Measurements from ENCODE around the gene ERICH2. TPM values are rescaled to one million over a fixed set of nuclear protein-coding genes. Genes with fewer than 3 reads are reported as not detected.

ERICH2 gene
- total RNA-seq, 1 experiment from 2014 or later = 1.1 TPM

DNA sequence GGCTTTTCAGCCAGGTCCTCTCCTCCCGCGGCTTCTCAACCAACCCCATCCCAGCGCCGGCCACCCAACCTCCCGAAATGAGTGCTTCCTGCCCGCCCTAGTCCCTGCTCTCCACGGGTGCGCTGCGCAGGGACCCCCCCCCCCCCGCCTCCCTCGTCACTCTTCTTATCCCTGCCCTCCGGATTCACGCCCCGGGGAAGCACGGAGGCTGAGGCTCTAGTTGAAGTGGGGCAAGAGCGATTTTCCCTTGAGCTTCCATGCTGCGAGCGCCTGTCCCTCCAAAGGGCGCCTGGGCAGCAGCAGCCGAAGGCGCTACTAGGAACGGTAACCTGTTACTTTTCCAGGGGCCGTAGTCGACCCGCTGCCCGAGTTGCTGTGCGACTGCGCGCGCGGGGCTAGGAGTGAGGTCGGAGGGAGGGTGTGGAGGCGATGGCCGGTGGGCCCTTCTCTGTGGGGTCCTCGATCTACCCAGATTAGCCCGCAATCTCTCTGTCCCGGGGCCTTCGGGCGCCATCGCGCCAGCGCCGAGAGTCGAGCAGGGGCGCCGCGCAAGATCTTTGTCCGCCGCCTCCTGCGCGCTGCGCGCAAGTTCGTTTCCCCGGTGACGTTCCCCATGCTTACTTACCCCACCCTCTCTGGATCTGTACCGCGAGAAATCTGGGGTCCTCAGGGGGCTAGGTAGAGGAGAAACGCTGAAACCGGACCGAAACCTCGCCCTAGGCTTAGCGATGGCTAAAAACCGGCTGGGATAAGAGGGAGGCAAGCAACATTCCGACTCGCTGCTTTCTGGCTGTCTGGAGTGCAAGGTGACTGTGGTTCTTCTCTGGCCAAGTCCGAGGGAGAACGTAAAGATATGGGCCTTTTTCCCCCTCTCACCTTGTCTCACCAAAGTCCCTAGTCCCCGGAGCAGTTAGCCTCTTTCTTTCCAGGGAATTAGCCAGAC, 47.2 kb downstream of the ERICH2 start:
- DNase-seq (ENCODE audit: low spot score) = no peak

DNA sequence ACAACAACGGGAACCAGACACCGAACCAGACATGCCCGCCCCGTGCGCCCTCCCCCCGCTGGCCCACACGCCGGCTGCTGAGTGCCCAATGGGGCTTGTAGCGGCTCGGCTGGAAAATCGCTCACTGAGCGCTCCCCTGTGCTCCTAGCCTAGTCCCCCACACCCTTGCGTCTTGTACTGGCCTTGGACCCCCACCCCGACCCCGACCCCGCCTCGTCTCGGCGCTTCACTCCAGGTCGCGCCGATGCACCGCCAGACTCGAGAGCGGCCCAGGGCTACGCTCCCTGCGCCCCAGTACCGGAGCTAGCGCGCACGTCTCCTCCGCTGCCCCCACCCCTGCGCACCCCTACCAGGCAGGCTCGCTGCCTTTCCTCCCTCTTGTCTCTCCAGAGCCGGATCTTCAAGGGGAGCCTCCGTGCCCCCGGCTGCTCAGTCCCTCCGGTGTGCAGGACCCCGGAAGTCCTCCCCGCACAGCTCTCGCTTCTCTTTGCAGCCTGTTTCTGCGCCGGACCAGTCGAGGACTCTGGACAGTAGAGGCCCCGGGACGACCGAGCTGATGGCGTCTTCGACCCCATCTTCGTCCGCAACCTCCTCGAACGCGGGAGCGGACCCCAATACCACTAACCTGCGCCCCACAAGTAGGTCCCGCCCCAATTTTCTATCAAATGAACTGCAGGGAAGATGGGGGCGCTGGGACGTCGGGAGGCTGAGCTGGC, 48.0 kb downstream of the ERICH2 start:
- no peak for DNase-seq (ENCODE audit: low spot score)

DNA sequence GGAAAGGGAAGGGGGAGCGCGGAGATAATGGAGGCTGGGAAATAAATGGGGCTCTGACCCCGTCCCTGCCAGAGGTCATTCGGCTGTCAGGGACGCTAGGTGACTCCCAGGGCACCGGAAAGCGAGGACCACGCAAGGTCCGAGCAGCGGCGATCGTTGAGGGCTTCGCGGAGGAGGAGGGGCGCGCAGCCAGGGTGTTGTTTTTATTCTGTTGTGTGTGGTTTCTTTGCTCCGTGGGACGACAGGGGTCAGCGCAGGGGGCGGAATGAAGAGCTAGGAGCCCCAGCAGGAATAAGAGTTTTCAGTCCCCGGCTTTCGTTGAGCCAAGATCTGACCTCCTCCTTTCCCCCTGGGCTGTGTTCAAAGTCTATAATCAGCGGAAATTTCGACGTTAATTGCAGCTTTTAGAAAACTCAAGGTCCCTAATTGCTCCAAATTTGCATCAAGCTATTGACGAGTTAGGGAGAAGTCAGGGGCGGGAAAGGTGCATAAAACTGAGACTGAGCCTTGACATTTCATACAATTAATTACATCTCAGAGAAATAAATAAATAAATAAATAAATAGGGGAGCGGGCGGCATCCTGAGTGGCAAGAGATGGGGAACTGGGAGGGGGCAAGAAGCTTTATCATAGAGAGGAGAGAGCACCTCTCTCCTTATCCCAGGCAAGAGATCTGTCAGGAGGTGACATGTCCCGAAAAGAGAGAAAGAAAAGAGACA, 48.7 kb downstream of the ERICH2 start:
- DNase-seq (ENCODE audit: low spot score) = no peak

DNA sequence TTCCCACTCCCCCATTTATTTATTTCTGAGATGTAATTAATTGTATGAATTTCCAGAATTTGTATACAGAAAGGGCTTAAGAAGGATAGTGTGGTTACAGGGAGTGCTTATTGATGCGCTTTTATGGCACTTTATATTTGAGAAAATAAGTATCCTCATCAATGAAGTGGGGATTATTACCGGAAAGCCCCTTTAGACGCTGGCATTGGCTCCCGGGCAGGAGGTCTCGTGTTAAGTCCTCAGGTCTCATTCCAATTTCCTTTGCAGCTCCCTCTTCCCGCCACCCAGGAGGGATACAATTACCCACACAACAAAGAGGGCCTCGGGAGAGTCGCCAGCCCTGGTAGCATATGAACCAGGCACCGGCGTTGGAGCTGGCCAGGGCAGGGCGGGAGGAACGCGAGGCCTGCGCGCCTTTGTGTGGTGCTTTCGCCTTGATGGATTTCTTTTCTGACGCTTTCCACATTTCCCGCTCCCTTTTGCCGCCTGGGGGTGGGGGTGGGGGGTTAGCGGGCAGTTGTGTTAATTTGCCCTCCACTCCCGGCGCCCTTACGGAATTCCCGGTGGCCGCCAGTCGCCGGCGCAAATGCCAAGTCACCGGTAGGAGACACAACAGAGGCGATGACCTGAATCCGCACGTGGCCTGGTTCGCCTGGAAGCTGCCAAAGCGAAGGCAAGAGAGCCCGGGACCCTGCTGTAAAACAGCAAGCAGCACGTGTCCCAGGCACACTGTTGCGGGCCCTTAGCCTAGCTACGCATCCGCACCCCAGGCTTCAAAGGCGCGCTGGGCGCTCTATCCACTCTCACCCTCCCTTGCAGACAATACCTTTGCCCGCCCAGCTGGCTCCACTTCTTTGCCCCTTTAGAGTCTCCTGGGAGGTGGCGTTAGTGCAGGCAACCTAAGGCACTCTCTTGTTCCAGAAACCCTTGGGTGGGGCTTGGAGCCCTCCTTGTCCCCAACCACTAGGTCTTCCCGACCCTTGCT, 49.8 kb downstream of the ERICH2 start:
- no peak for DNase-seq (ENCODE audit: low spot score)

DNA sequence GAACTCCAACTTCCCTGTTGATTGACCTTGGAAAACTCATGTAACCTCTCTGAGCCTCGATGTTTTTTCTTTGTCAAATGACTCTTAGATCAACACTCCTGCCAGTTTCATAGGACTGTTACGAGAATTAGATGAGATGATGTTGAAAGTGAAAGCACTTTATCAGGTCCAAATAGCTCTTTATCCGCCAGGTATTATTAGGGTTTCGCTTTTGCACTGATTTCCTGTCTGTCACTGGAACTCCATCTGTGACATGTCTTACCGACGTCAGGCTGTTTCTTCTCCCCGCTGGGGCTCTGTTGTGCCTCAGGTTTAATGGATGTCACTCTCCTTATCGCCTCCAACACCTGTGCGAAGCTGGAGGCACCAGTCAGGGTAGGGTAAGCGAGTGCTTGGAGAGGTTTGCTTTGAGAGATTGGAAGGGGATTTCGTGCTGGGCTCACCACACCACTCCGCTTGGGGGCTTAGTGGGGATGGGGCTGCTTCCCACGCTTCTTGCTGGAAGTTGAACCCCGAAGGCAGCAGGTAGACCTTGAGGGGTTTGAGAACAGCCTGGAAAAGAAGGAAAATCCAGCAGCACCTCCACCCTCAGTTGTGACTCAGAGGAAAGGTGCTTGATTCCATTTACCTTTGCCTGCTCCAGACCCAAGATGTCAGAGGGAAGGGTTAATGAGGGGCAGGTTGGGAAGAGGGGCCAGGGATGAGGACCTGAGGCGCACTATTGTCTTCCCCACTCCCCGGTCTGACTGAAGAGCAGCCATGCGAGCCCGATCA, 50.8 kb downstream of the ERICH2 start:
- no peak for DNase-seq (ENCODE audit: low spot score)

DNA sequence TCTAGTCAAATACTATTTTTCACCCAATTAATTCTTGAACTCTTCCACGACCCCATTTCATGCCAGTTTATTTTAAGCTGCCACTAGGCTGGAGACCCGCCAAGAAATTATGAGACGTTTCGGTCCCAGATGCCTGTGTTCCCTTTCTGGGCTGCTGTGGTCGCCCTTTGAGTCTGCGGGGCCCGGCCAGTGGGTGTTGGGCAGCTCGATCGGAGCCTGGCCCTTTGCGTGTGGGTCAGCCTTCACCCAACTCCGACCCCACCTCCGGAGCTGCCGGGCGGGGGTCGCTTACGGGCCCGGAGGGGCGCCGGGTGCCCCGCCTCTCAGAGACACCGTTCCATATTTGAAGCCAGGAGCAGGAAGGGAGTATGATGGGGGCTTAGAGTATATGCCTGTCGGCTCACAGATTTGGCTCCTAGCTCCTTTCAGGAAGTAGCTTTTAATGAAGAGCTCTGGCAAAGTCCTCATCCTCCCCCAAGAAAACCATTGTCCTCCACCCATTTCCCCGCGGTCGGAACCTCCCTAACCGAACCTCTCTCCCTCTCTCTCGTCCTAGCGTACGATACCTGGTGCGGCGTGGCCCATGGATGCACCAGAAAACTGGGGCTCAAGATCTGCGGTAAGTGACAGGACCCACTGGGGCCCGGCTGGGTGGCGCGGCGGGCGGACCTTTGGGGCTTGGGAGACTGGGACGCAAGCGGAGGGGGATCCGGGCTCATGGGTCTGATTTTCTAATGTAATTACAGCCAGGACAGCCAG, 51.5 kb downstream of the ERICH2 start:
- no peak for DNase-seq (ENCODE audit: low spot score)

DNA sequence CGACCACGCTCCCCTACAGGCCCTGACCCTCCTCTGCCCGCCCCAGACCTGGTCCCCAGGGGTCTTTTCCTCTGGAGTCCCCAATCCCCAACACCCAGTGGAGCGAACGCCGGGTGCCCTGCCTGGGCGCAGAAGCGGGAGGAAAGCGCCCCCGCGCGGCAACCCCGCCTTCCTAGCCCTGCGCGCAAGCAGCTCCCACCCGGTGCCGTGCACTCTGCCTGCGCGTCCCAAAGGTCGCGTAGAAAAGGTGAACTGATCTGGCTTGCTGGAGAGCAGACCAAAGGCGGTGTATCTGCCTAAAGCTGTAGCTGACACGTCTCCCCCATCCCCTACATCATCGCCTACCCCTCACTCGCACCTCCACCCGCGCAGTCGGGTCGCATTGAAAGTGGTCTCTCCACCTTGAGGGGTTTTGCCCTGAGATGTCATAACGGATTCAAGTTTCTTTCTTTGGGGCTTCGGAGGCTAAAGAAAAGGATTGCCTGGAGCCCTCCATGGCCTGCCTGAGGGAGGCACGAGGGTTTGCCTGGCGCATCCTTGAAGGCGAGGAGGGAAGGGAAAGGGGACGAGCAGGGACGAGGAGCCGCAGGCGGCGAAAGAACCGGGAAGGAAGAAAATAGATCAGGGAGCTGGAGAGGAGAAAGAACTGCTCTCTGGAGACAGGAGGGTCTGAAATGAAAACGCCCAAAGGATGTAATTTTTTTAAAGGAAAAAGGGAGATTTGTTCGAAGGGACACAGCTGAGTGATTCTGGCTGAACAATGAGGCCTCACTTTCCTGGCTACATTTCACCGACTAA, 52.3 kb downstream of the ERICH2 start:
- DNase-seq (ENCODE audit: low spot score) = no peak

DNA sequence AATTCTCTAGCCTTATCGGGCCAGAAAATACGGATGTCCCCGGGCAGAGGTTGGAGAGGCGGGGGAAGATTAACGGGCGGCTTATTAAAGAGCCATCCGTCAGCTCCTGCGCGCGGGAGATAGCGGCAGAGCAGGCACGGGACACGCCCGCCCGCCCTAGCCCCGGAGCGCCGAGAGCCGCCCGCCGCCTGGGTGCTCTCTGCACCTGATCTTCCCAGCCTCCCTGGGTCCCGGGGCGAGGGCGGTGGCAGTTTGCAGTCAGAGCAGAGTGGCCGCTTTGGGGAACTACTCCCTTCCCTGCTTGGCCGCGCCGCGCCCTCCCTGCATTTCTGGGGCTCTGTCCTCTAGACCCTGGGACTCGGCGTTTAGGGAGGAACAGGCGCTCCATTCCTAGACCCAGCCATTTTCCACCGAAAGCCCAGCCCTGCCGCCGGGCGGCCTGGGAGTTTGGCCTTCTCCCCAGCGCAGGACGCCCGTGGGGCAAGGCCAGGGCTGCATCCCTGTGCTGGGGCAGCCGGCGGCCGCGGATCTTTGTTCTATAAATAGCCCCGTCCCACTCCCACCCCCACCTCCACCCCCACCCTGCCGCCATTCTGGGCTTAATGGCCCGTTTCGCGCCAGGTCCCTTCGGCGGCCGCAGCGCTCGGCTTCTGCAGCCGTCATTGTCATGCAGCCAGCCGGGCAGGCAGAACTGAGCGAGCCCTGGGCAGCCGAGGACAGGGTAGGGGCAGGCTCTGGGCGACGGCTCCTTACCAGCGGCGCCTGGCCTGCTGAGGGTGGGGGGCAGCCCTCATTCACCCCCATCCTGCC, 53.1 kb downstream of the ERICH2 start:
- DNase-seq (ENCODE audit: low spot score) = no peak

DNA sequence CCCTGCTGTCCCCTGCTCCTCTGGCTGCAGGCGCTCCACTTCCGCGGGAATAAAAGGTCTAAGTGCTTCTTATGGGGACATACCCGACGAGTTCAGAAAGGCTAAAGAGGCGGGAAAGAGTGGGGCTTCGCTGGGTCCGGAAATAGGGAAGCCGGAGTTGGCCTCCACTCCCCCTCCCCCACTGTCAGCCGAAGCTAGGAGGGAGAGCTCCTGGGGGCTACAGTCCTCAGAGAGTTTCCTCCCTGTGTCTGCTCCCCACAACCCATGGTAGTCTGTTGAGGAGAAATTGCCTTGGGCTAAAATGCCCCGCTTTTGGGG, 53.7 kb downstream of the ERICH2 start:
- DNase-seq (ENCODE audit: low spot score) = no peak

DNA sequence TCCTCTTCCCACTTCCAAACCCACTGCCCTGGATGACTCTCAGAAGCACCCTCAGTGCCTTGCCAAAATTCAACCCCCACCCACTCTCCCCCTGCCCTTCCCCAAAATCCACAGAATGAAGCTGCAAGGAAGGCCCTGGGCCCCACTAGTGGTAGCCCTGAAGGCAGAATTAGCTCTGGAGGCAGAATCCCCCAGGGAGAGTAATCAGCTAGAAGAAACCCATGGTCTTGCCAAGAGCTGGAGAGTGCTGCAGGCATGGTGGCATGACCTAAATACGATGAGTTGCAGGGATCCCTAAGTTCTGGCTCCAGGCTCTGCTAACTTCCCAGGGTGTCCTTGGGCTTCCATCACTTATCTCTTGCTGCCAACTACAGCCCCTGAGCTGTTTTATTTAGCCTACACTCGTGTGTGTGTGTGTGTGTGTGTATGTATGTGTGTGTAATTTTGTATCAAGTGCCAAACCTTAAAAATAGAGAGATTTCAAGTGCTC, 54.4 kb downstream of the ERICH2 start:
- DNase-seq (ENCODE audit: low spot score) = no peak

DNA sequence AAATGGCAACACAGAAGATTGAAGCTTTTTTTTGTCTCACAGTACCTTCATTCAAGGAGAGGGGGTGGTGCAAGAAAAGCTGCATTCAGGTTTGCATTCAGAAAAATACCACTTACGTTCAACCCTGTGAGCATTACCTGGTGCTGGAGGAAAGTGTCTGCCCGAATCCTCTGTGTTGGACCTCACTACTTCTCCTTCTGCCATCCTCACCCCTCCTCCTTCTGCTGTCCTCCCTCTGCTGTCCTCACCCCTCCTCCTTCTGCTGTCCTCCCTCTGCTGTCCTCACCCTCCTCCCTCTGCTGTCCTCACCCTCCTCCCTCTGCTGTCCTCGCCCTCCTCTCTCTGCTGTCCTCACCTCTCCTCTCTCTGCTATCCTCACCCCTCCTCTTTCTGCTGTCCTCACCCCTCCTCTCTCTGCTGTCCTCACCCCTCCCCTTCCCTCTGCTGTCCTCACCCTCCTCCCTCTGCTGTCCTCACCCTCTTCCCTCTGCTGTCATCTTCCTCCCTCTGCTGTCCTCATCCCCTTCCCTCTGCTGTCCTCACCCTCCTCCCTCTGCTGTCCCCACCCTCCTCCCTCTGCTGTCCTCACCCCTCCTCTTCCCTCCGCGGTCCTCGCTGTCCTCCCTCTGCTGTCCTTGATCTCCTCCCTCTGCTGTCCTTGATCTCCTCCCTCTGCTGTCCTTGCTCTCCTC, 57.8 kb downstream of the ERICH2 start:
- no peak for DNase-seq (ENCODE audit: low spot score)

DNA sequence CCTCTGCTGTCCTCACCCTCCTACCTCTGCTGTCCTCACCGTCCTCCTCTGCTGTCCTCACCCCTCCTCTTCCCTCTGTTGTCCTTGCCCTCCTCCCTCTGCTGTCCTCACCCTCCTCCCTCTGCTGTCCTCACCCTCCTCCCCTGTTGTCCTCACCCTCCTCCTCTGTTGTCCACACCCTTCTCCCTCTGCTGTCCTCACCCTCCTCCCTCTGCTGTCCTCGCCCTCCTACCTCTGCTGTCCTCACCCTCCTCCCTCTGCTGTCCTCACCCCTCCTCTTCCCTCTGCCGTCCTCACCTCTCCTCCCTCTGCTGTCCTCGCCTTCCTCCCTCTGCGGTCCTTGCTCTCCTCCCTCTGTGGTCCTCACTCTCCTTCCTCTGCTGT, 58.3 kb downstream of the ERICH2 start:
- no peak for DNase-seq (ENCODE audit: low spot score)

DNA sequence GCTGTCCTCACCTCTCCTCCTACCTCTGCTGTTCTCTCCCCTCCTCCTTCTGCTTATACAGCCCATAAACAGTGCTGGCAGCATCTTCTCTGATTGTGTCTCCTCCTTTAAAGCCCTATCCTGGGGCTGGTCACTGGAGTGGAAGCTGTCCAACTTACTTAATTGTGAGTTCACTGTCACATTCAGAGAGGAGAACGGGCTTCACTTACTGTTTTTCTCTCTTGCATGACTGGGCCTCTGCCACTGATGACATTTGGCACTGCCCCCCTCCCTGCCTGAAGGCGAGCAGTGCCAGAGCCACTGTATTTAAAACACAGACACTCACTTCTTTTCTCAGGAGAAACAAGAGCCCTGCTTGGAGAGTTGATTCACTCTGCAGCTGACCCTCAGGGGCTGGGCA, 58.9 kb downstream of the ERICH2 start:
- DNase-seq (ENCODE audit: low spot score) = no peak

DNA sequence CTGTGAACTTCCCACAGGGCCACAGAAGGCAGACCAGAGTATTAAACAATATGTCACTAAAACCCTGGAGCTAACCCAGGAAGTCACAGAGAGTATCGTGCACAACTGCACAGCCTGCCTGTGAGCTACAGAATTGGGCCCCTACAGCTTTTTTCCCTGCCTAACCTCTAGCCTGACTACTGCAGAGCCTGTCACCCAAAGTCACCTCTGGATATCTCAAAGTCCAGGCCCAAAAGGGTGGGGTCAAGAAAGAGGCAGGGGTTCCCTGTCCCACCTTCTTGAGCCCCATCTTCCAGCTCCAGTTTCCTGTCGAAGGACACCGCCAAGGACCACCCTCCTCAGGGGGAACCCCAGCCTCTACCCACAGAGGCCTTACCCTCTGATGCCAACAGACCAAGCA, 60.0 kb downstream of the ERICH2 start:
- DNase-seq (ENCODE audit: low spot score) = no peak

DNA sequence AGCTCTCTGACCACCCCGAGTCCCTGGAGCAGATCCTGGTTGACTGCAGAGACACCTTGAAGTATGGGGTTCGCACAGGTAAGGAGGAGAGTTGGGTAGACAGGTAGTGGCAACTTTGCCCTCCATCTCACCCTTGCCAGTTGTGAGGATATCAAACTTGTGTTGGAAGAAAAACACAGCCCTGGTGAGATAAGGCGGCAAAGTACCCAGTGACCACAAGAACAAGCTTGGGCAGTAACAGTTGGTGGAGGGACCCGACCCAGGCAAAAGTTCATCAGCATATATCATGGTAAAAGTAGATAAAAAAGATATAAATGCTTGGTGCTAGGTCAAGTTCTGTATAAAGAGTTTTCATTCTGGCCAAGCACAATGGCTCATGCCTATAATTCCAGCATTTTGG, 60.9 kb downstream of the ERICH2 start:
- no peak for DNase-seq (ENCODE audit: low spot score)

DNA sequence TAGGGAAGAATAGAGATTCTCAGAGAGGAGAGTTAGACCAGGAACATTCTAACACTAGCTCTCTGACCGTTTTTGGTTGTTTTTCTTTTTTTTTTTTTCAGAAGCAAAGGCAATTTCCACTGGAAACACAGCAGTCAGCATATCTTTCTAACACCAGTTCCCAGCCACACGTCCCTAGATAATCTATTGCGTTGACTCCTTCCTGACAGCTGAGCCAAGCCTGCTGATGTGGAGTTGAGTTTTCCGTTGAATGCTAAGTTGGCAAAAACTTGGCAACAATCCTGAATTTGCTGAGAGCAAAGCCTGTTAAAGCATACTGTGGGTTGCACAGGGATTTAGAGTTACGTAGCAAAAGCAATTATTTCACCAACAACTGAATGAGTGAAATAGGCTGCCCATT, 65.8 kb downstream of the ERICH2 start:
- no peak for DNase-seq (ENCODE audit: low spot score)

DNA sequence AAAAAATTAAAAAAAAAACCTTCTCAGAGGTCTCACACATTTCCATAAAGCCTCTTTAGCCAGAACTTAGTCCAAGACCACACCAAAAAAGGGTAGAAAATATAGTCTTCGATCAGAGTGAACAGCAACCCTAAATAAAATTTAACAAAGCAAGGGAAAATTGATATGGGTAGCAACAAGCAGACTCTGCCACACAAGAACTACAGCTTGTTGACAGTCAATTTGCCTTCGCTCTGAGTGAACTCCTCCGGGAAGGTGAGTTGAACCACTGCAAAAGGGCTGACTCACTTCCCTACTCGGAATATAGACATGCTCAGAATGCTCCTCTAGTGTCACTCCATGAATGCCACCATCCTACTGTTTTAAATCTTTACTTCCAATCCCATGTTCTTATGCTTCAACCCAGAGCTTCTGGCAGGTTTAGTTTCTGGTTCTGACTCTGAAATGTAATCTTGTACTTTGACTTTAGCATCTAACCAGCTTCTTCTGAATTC, 70.6 kb downstream of the ERICH2 start:
- no peak for DNase-seq (ENCODE audit: low spot score)
